Upper lobe of right lung (tissue), 1 donor: ENCODE results near the gene SEC61B. TPM values are rescaled to one million over a fixed set of nuclear protein-coding genes. Genes with fewer than 3 reads are reported as not detected.

Source experiments
- ATAC-seq: fragments of 200-7000 bp; cut with Tn5 transposase; one replicate; pipeline ENCODE4 v1.9.1; 2020; ENCODE audit warnings: mild to moderate bottlenecking, moderate library complexity
- DNase-seq: peaks from one replicate; pipeline ENCODE4 v3.0.0-alpha.2; 2020
- H3K27ac ChIP-seq: fragments of 200-600 bp; one replicate; pipeline ENCODE4 v1.8.0; 2022
- H3K27me3 ChIP-seq: fragments of 200-600 bp; one replicate; pipeline ENCODE4 v1.8.0; 2022; ENCODE audit warnings: mild to moderate bottlenecking
- H3K36me3 ChIP-seq: fragments of 200-600 bp; one replicate; pipeline ENCODE4 v1.8.0; 2022
- H3K4me1 ChIP-seq: fragments of 200-600 bp; one replicate; pipeline ENCODE4 v1.8.0; 2022
- H3K4me3 ChIP-seq: fragments of 200-600 bp; one replicate; pipeline ENCODE4 v1.8.0; 2022; ENCODE audit warnings: mild to moderate bottlenecking
- H3K9me3 ChIP-seq: fragments of 200-600 bp; one replicate; pipeline ENCODE4 v1.8.0; 2022
- intact Hi-C: fragments of 100-400 bp; cut with DNase I; formaldehyde crosslinking; loops from one replicate; pipeline ENCODE4 v1.11.0; 2022
- total RNA-seq: library from RNA; stranded (reverse); fragmentation: NEBNext Ultra II Directional; extraction: Animal tissue kit (Norgen Biotek cat#: 25700); gene quantifications from one replicate; pipeline ENCODE4 v1.2.1, GENCODE V29; 2021
- TF ChIP-seq, protein P1 (sequence below): fragments of 200-600 bp; IDR thresholded peaks from one replicate; pipeline ENCODE4 v1.8.0; 2022; ENCODE audit warnings: antibody characterized with exemption
- donor health status: DM: no; HTN: yes; CAD: no; lungs with severe emphysema.

The SEC61B gene
- total RNA-seq, 1 donor from 2014 or later = 116 TPM

DNA sequence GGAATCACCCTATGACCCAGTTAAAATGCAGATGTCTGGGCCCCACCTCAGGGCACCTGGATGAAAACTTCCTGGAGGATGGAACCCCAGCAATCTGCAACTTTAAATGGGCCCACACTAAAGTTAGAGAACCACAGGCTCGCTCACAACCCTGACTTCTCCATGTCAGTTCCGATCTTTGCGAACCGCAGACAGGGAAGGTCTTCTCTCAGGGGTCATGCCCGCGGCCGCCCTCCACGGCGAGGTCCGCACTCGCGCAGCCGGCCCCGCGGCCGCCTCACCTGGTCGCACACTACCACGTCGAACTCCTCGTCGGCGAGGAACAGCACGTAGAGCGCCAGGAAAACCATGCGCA, 839 bp upstream of the SEC61B start:
- no peaks in the 10 kb centered on the region for H3K27me3 ChIP-seq
- H3K4me1 ChIP-seq = peaks cover 62% of the 10 kb centered on the region
- H3K36me3 ChIP-seq = peaks cover 37% of the 10 kb centered on the region
- TF ChIP-seq, protein P1, sequence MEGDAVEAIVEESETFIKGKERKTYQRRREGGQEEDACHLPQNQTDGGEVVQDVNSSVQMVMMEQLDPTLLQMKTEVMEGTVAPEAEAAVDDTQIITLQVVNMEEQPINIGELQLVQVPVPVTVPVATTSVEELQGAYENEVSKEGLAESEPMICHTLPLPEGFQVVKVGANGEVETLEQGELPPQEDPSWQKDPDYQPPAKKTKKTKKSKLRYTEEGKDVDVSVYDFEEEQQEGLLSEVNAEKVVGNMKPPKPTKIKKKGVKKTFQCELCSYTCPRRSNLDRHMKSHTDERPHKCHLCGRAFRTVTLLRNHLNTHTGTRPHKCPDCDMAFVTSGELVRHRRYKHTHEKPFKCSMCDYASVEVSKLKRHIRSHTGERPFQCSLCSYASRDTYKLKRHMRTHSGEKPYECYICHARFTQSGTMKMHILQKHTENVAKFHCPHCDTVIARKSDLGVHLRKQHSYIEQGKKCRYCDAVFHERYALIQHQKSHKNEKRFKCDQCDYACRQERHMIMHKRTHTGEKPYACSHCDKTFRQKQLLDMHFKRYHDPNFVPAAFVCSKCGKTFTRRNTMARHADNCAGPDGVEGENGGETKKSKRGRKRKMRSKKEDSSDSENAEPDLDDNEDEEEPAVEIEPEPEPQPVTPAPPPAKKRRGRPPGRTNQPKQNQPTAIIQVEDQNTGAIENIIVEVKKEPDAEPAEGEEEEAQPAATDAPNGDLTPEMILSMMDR = no peak
- peak overlapping the region; percentile 97 for H3K27ac ChIP-seq
- DNase-seq = no peak
- peak overlapping the region; percentile 89 for H3K4me3 ChIP-seq
- intact Hi-C loops = no loop called here
- no peaks in the 10 kb centered on the region for H3K9me3 ChIP-seq
- ATAC-seq = no peak

- peaks cover 31% of the 10 kb centered on the region for H3K36me3 ChIP-seq
- intact Hi-C loops = no loop called here
- TF ChIP-seq, protein P1 = no peak
- peaks cover 64% of the 10 kb centered on the region for H3K4me1 ChIP-seq
- ATAC-seq (peak; percentile 46), DNase-seq (no peak)
- peak overlapping the region; percentile 97 for H3K27ac ChIP-seq
- no peaks in the 10 kb centered on the region for H3K27me3 ChIP-seq
- H3K9me3 ChIP-seq = no peaks in the 10 kb centered on the region
- peak overlapping the region; percentile 89 for H3K4me3 ChIP-seq
These were observed 561 bp downstream of the SEC61B start for GRCh38 chr9:99222416-99223270.

- DNase-seq = no peak
- Histone ChIP-seq H3K4me1 (peaks cover 53% of the 10 kb centered on the region), H3K27me3 (no peaks in the 10 kb centered on the region), H3K27ac (no peak overlapping the region), H3K36me3 (peaks cover 38% of the 10 kb centered on the region), H3K4me3 (no peak overlapping the region), H3K9me3 (no peaks in the 10 kb centered on the region)
- TF ChIP-seq, protein P1 = no peak
- ATAC-seq = no peak
- intact Hi-C loops = no loop called here
These were observed 2.4 kb downstream of the SEC61B start for GRCh38 chr9:99224445-99224844.

DNA sequence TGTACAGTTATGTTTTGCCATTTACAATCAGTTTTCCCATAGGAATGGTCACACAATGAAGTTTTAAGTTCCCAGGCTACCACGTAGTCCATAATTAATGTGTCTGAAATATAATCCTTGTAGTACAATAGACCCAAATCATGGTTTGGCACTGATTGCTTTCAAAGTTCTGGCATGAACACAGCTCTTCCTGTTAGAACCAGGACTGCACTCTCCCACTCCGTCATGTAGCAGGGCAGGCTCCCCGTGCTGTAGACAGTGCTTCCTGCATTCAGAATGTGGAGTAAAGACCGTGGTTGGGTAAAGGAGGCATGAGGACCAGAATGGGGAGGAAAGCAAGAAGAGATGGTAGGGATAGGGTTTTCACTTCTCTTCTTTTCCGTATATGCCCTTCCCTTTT, 4.0 kb downstream of the SEC61B start:
- no peak for DNase-seq
- Histone ChIP-seq H3K4me1 (peaks cover 38% of the 10 kb centered on the region), H3K27me3 (no peaks in the 10 kb centered on the region), H3K36me3 (peaks cover 54% of the 10 kb centered on the region), H3K27ac (no peak overlapping the region), H3K9me3 (no peaks in the 10 kb centered on the region), H3K4me3 (no peak overlapping the region)
- ATAC-seq = no peak
- TF ChIP-seq, protein P1 = no peak
- intact Hi-C loops = no loop called here

GRCh38 chr9:99230206-99230605, 8.1 kb downstream of the SEC61B start:
- Histone ChIP-seq H3K36me3 (peaks cover 71% of the 10 kb centered on the region), H3K27ac (no peak overlapping the region), H3K9me3 (no peaks in the 10 kb centered on the region), H3K4me3 (no peak overlapping the region), H3K27me3 (no peaks in the 10 kb centered on the region), H3K4me1 (peaks cover 13% of the 10 kb centered on the region)
- TF ChIP-seq, protein P1 = no peak
- intact Hi-C loops = no loop called here
- DNase-seq (no peak), ATAC-seq (no peak)
